Measurements from ENCODE around the gene ROR2. TPM values are rescaled to one million over a fixed set of nuclear protein-coding genes. Genes with fewer than 3 reads are reported as not detected.

ROR2 gene
- total and polyA plus RNA-seq, 2 of the 8 experiments (the other 6 are each of a cell fraction or from before 2014, with no cell fraction given): 2.7 to 4.3 TPM

GRCh38 chr9:91880378-91880972 is 69.6 kb downstream of the ROR2 start:
- H2BK5ac ChIP-seq (ENCODE audit: low read depth, low read length): no peak overlapping the region
- H2BK12ac ChIP-seq (ENCODE audit: low read depth, low read length): no peak overlapping the region
- no peak overlapping the region for H2AFZ ChIP-seq (ENCODE audit: low read length)
- H4K20me1 ChIP-seq (replicated peaks in 1 of 2; ENCODE audit: control insufficient read depth in 1 of 2, insufficient read depth in 2 of 2, low read length in 2 of 2): no peaks in the 10 kb centered on the region
- ChIA-PET POLR2A (ENCODE audit: partially characterized antibody) (no interaction called here), CTCF (ENCODE audit: partially characterized antibody) (interaction anchor here (1.3 kb wide), 1 partner anchor 46 kb away, joined by 3 read pairs; no protein-coding TSS in a partner anchor)
- no peak overlapping the region for H3K9ac ChIP-seq (replicated peaks in 1 of 4; ENCODE audit: extremely low read depth in 1 of 4, low read depth in 3 of 4, low read length in 3 of 4)
- H3K4me2 ChIP-seq (ENCODE audit: insufficient read depth in 1 of 2, low read depth in 2 of 2, low read length in 2 of 2): no peak overlapping the region
- no peak overlapping the region for H4K5ac ChIP-seq (ENCODE audit: insufficient read length, low read depth, low read length)
- no peak overlapping the region for H3K23ac ChIP-seq (ENCODE audit: insufficient read length)
- no peaks in the 10 kb centered on the region for H3K9me3 ChIP-seq (ENCODE audit: insufficient read depth in 2 of 2, low read depth in 1 of 2, low read length in 1 of 2)
- no peaks in the 10 kb centered on the region for H3K23me2 ChIP-seq (ENCODE audit: low read depth, low read length)
- no peak overlapping the region for H2AK5ac ChIP-seq (ENCODE audit: low read depth, low read length)
- H3K27ac ChIP-seq (ENCODE audit: low read depth, low read length): no peak overlapping the region
- H3K56ac ChIP-seq (replicated peaks; ENCODE audit: insufficient read length, low read depth, low read length): no peak overlapping the region
- H2BK120ac ChIP-seq (replicated peaks; ENCODE audit: low read depth, low read length): no peak overlapping the region
- H2BK15ac ChIP-seq (ENCODE audit: low read length): no peak overlapping the region
- DNase-seq (ENCODE audit: low read depth in 1 of 2, low spot score in 2 of 2): no peak
- H3K4me3 ChIP-seq (ENCODE audit: extremely low read depth in 1 of 4, insufficient read depth in 2 of 4, low read depth in 3 of 4, low read length in 4 of 4): no peak overlapping the region
- peaks cover 3 to 8% (median 5%) of the 10 kb centered on the region in 4 experiments; a peak in 6 of 7 replicates for H3K4me1 ChIP-seq (replicated peaks in 1 of 4; ENCODE audit: control insufficient read depth in 3 of 4, insufficient read depth in 4 of 4, low read length in 3 of 4)
- 82% methylated on average over 3 of the region's 3 CpGs; no CpG with 5 or more reads in 1 of the 2 experiments for WGBS, 2 experiments (ENCODE audit: extremely low coverage in 1 of 2, insufficient coverage in 1 of 2, insufficient read length in 1 of 2, insufficient replicate concordance in 2 of 2, low coverage in 1 of 2, low lambda C conversion rate in 2 of 2, missing lambda C conversion rate in 1 of 2)
- H4K8ac ChIP-seq (ENCODE audit: extremely low read depth, insufficient read depth, low read length): no peak overlapping the region
- no peaks in the 10 kb centered on the region for H3K36me3 ChIP-seq (ENCODE audit: control insufficient read depth in 2 of 4, insufficient read depth in 4 of 4, low read length in 3 of 4)
- no peaks in the 10 kb centered on the region for H3K79me1 ChIP-seq (ENCODE audit: low read depth, low read length)
- no peak for FAIRE-seq
- H3K4ac ChIP-seq (replicated peaks; ENCODE audit: insufficient read length, low read depth, low read length): no peak overlapping the region
- H3K18ac ChIP-seq (ENCODE audit: extremely low read depth, low read length): no peak overlapping the region
- H3K14ac ChIP-seq (ENCODE audit: insufficient read length): no peak overlapping the region
- H2BK20ac ChIP-seq (ENCODE audit: low read length): no peak overlapping the region
- H3K27me3 ChIP-seq (replicated peaks in 1 of 4; ENCODE audit: control insufficient read depth in 3 of 4, extremely low read depth in 1 of 4, insufficient read depth in 3 of 4, low read length in 3 of 4): peaks cover 0 to 7% (median under 1%) of the 10 kb centered on the region in 4 experiments; a peak in 4 of 7 replicates
- no peaks in the 10 kb centered on the region for H3K79me2 ChIP-seq (ENCODE audit: control insufficient read depth in 1 of 2, insufficient read depth in 2 of 2, low read length in 2 of 2)
- no peak overlapping the region for H4K91ac ChIP-seq (replicated peaks; ENCODE audit: insufficient read length, low read length)
- no peak for TF ChIP-seq E2F6 (IDR thresholded peaks at IDR 0.05)
- no peak for TF ChIP-seq EGR1 (IDR thresholded peaks at IDR 0.05; ENCODE audit: borderline replicate concordance, low read depth, low read length)
- TF ChIP-seq GTF2F1 (IDR thresholded peaks at IDR 0.05; ENCODE audit: borderline replicate concordance, low read depth, low read length): no peak
- TF ChIP-seq EP300 (IDR thresholded peaks at IDR 0.05; ENCODE audit: borderline replicate concordance in 1 of 2, low read depth in 2 of 2, low read length in 2 of 2): no peak
- no peak for TF ChIP-seq ZNF274 (IDR thresholded peaks at IDR 0.05; ENCODE audit: borderline replicate concordance, extremely low read depth, low read length)
- TF ChIP-seq TCF12 (IDR thresholded peaks at IDR 0.05; ENCODE audit: low read depth, low read length): no peak
- TF ChIP-seq JUND (IDR thresholded peaks at IDR 0.05; ENCODE audit: low read length): no peak
- no peak for TF ChIP-seq KDM1A (IDR thresholded peaks at IDR 0.05; ENCODE audit: borderline replicate concordance, low read length)
- TF ChIP-seq RAD21 (IDR thresholded peaks at IDR 0.05 in 1 of 2, conservative IDR thresholded peaks at IDR 0.05 in 1 of 2; ENCODE audit: low read depth in 2 of 2, low read length in 2 of 2): no peak
- TF ChIP-seq ASH2L (IDR thresholded peaks at IDR 0.05; ENCODE audit: low read length): no peak
- TF ChIP-seq POU5F1 (IDR thresholded peaks at IDR 0.05; ENCODE audit: low read depth, low read length): no peak
- no peak for TF ChIP-seq CEBPB (IDR thresholded peaks at IDR 0.05; ENCODE audit: low read depth, low read length)

Measured in H1 (cell line).